ENCODE results near the gene RASAL2.

GRCh38 chr1:178477841-178478240 lies 383.9 kb downstream of the RASAL2 start:
- TF ChIP-seq CTCF (IDR thresholded peaks at IDR 0.05; ENCODE audit: low read depth, low read length) (no peak), EZH2phosphoT487 (IDR thresholded peaks at IDR 0.05; ENCODE audit: low read depth) (no peak)
